IPS DF 6.9 (cell line): ENCODE results near the gene MIEF1.

Source experiments
- DNase-seq: peaks from one replicate; pipeline ENCODE4 v3.0.0-alpha.2; 2013; ENCODE audit warnings: low read depth, low spot score
- H3K27ac ChIP-seq: one replicate; pipeline ENCODE4 v1.5.1; 2013; ENCODE audit warnings: low read length, control low read depth
- H3K27me3 ChIP-seq: 2 replicates; pipeline ENCODE4 v1.6.1; 2013; ENCODE audit warnings: mild to moderate bottlenecking, low read length; ENCODE audit not compliant: control insufficient read depth, insufficient read depth
- H3K36me3 ChIP-seq: 2 replicates; pipeline ENCODE4 v1.6.1; 2013; ENCODE audit warnings: low read length; ENCODE audit not compliant: control insufficient read depth, insufficient read depth
- H3K4me1 ChIP-seq: 2 replicates; pipeline ENCODE4 v1.6.1; 2013; ENCODE audit warnings: low read length; ENCODE audit not compliant: control insufficient read depth, insufficient read depth
- H3K4me3 ChIP-seq: 2 replicates; pipeline ENCODE4 v1.5.1; 2013; ENCODE audit warnings: mild to moderate bottlenecking, low read length
- H3K9me3 ChIP-seq: 2 replicates; pipeline ENCODE4 v1.6.1; 2013; ENCODE audit warnings: low read length, inconsistent platforms; ENCODE audit not compliant: control insufficient read depth, insufficient read depth
- WGBS: extraction: QIAGEN DNeasy Blood & Tissue Kit; methylation state at CpG from one replicate; pipeline ENCODE4 v1.1.7; 2013; ENCODE audit warnings: mixed read lengths, missing lambda C conversion rate; ENCODE audit not compliant: insufficient read length, insufficient coverage; 5-methylcytosine and 5-hydroxymethylcytosine counted together

MIEF1 gene

GRCh38 chr22:39560127-39560526 is 58.0 kb downstream of the MIEF1 start:
- no CpG with 5 or more reads among the region's 6 CpGs for WGBS
- Histone ChIP-seq H3K27ac (no peak overlapping the region), H3K27me3 (peaks cover 33% of the 10 kb centered on the region), H3K4me1 (peaks cover 4% of the 10 kb centered on the region), H3K9me3 (no peaks in the 10 kb centered on the region), H3K36me3 (no peaks in the 10 kb centered on the region), H3K4me3 (no peak overlapping the region)
- no peak for DNase-seq

- WGBS, result 100% methylated on average over 1 of the region's 9 CpGs
- DNase-seq, result no peak
- peaks cover 11% of the 10 kb centered on the region; the same call in 1 of the 2 replicates for H3K27me3 ChIP-seq
- H3K36me3 ChIP-seq, result no peaks in the 10 kb centered on the region
- H3K9me3 ChIP-seq, result no peaks in the 10 kb centered on the region
- H3K27ac ChIP-seq, result no peak overlapping the region
- H3K4me3 ChIP-seq, result no peak overlapping the region
- H3K4me1 ChIP-seq, result peaks cover 4% of the 10 kb centered on the region
Measured at GRCh38 chr22:39562839-39563489, 60.9 kb downstream of the MIEF1 start.

GRCh38 chr22:39563571-39564428 is 61.7 kb downstream of the MIEF1 start:
- 100% methylated on average over 1 of the region's 7 CpGs for WGBS
- Histone ChIP-seq H3K4me1 (peaks cover 4% of the 10 kb centered on the region), H3K27ac (no peak overlapping the region), H3K4me3 (no peak overlapping the region), H3K36me3 (no peaks in the 10 kb centered on the region), H3K27me3 (peaks cover 3% of the 10 kb centered on the region; the same call in 1 of the 2 replicates), H3K9me3 (no peaks in the 10 kb centered on the region)
- DNase-seq, result no peak

GRCh38 chr22:39565414-39565944 is 63.4 kb downstream of the MIEF1 start:
- WGBS, result 98% methylated on average over 4 of the region's 5 CpGs
- Histone ChIP-seq H3K27me3 (no peaks in the 10 kb centered on the region), H3K4me3 (no peak overlapping the region), H3K27ac (no peak overlapping the region), H3K4me1 (no peaks in the 10 kb centered on the region), H3K36me3 (no peaks in the 10 kb centered on the region), H3K9me3 (no peaks in the 10 kb centered on the region)
- DNase-seq, result no peak

GRCh38 chr22:39567135-39567946 is 65.3 kb downstream of the MIEF1 start:
- H3K4me1 ChIP-seq, result no peaks in the 10 kb centered on the region
- no peak for DNase-seq
- H3K27me3 ChIP-seq, result no peaks in the 10 kb centered on the region
- H3K4me3 ChIP-seq, result no peak overlapping the region
- no CpG with 5 or more reads among the region's 14 CpGs for WGBS
- no peaks in the 10 kb centered on the region for H3K9me3 ChIP-seq
- H3K27ac ChIP-seq, result no peak overlapping the region
- H3K36me3 ChIP-seq, result no peaks in the 10 kb centered on the region
